ENCODE results near the gene MACROH2A1.

GRCh38 chr5:135313405-135313804, 85.6 kb downstream of the MACROH2A1 start:
- TF ChIP-seq CTCF (IDR thresholded peaks at IDR 0.05), result no peak
- no peak for TF ChIP-seq POLR2AphosphoS5 (IDR thresholded peaks at IDR 0.05; ENCODE audit: insufficient read depth in 1 of 2, low read depth in 1 of 2)

All from vagina (tissue), 2 donors.